HepG2 (cell line): ENCODE data around the gene ZNF84. TPM values are rescaled to one million over a fixed set of nuclear protein-coding genes. Genes with fewer than 3 reads are reported as not detected.
A peak's percentile ranks its signal among the peaks of the same experiment; 100 is the strongest.

Experiments used
- KLF12 ChIP-seq: sonication (generic); formaldehyde crosslinking; IDR thresholded peaks from 2 replicates; pipeline ENCODE4 v1.4.0; 2020; ENCODE audit warnings: missing genetic modification reagents, borderline replicate concordance
- MED1 ChIP-seq: sonication (generic); formaldehyde crosslinking; IDR thresholded peaks from 2 replicates; pipeline ENCODE4 v1.4.0; 2020; ENCODE audit warnings: missing genetic modification reagents
- NPAS2 ChIP-seq: sonication (generic); formaldehyde crosslinking; IDR thresholded peaks from 2 replicates; pipeline ENCODE4 v1.8.0; 2022; ENCODE audit warnings: mild to moderate bottlenecking, missing genetic modification reagents, borderline replicate concordance
- PBX2 ChIP-seq: IDR thresholded peaks from 2 replicates; pipeline ENCODE4 v1.6.1; 2016; ENCODE audit warnings: control low read depth
- PLRG1 ChIP-seq: fragments of 450-650 bp; conservative IDR thresholded peaks from 2 replicates; pipeline ENCODE4 v1.6.1; 2016
- RXRA ChIP-seq: sonication (generic); formaldehyde crosslinking; IDR thresholded peaks from 2 replicates; pipeline ENCODE4 v1.5.1; 2020; ENCODE audit warnings: missing genetic modification reagents
- SAP130 ChIP-seq: IDR thresholded peaks from 2 replicates; pipeline ENCODE4 v1.6.1; 2016; ENCODE audit warnings: low read depth
- SIN3A ChIP-seq: IDR thresholded peaks from 2 replicates; pipeline ENCODE4 v1.6.1; 2011; ENCODE audit warnings: low read depth, mild to moderate bottlenecking, control low read depth, low read length, borderline replicate concordance
- ZNF878 ChIP-seq: sonication (generic); formaldehyde crosslinking; IDR thresholded peaks from 2 replicates; pipeline ENCODE4 v1.8.1; 2023; ENCODE audit warnings: mild to moderate bottlenecking, missing genetic modification reagents, moderate library complexity
- ZSCAN22 ChIP-seq: sonication (generic); formaldehyde crosslinking; IDR thresholded peaks from 2 replicates; pipeline ENCODE4 v1.4.0; 2020; ENCODE audit warnings: mild to moderate bottlenecking, missing genetic modification reagents
- polyA plus RNA-seq, 8 experiments: library from polyadenylated mRNA; depleted of rRNA in 3 of 8; stranded (reverse) in 7 of 8; unstranded in 1 of 8; fragments of >200 nt; fragmentation: Illumina TruSeq in 4 of 8; extraction: Trizol in 4 of 8; gene quantifications; 2 replicates each; pipeline versions ENCODE4 v1.2.1 to v1.2.3, GENCODE V29; 2011 to 2016; ENCODE audit warnings: low read depth in 4 of 8, missing spikeins in 1 of 8, mixed read lengths in 1 of 8; ENCODE audit not compliant: insufficient read depth in 1 of 8
- total RNA-seq, 5 experiments: library from RNA; depleted of rRNA; stranded (reverse); fragments of >200 nt; fragmentation: Illumina TruSeq; extraction: Trizol; gene quantifications; 2 replicates each; pipeline ENCODE4 v1.2.3, GENCODE V29; 2016; ENCODE audit warnings: low read depth in 1 of 5
- TF ChIP-seq, protein P1 (sequence below): IDR thresholded peaks from 2 replicates; pipeline ENCODE4 v1.6.1; 2016; ENCODE audit warnings: low read depth, missing genetic modification reagents, missing compliant biosample characterization
- TF ChIP-seq, protein P2 (sequence below): IDR thresholded peaks from 2 replicates; pipeline ENCODE4 v1.6.1; 2016; ENCODE audit warnings: low read depth, control low read depth
- TF ChIP-seq, protein P3 (sequence below): sonication (generic); formaldehyde crosslinking; IDR thresholded peaks from 2 replicates; pipeline ENCODE4 v1.5.0; 2020; ENCODE audit warnings: missing genetic modification reagents

The ZNF84 gene
- total and polyA plus RNA-seq, 2 of the 13 experiments (the other 11 are each of a cell fraction or from before 2014, with no cell fraction given) = 15.5 to 21.8 TPM

DNA sequence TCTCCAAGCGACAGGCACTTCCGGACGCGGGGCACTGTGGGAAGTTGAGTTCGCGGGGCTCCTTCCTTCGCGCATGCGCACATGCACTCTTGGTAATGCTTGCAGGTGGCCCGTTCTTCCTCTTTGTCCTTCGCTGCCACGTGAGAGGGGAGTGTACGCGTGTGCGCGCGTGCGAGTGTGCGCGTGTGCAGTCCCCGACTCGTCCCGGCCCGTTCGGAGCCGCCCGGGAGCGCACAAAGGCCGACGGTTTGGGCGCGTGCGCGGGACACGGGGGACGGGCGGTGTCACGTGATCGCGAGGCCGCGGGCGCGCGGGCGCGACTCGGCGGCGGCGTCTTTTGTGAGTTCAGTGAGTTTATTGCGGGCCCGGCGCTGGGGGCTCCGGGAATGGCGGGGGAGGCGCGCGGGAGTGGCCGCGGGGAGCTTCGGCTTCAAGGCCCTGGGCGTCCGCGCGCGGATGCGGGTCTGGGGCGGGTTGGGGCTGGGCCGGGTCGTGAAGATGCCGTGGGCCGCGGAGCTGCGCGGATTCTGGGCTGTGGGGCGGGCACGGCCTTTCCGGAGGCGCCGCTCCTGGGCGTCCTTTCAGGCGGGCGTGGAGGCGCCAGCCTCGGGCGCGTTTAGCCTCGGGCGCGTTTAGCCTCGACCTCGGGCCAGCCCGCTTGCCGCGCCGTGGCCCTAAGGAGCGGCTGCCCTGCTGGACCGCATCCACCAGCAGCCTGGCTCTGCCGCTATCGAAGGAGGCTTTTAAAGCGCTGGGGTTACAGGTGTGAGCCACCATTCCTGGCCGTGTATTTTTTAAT lies at the start of gene ZNF84 (continued):
- TF ChIP-seq, protein P1, sequence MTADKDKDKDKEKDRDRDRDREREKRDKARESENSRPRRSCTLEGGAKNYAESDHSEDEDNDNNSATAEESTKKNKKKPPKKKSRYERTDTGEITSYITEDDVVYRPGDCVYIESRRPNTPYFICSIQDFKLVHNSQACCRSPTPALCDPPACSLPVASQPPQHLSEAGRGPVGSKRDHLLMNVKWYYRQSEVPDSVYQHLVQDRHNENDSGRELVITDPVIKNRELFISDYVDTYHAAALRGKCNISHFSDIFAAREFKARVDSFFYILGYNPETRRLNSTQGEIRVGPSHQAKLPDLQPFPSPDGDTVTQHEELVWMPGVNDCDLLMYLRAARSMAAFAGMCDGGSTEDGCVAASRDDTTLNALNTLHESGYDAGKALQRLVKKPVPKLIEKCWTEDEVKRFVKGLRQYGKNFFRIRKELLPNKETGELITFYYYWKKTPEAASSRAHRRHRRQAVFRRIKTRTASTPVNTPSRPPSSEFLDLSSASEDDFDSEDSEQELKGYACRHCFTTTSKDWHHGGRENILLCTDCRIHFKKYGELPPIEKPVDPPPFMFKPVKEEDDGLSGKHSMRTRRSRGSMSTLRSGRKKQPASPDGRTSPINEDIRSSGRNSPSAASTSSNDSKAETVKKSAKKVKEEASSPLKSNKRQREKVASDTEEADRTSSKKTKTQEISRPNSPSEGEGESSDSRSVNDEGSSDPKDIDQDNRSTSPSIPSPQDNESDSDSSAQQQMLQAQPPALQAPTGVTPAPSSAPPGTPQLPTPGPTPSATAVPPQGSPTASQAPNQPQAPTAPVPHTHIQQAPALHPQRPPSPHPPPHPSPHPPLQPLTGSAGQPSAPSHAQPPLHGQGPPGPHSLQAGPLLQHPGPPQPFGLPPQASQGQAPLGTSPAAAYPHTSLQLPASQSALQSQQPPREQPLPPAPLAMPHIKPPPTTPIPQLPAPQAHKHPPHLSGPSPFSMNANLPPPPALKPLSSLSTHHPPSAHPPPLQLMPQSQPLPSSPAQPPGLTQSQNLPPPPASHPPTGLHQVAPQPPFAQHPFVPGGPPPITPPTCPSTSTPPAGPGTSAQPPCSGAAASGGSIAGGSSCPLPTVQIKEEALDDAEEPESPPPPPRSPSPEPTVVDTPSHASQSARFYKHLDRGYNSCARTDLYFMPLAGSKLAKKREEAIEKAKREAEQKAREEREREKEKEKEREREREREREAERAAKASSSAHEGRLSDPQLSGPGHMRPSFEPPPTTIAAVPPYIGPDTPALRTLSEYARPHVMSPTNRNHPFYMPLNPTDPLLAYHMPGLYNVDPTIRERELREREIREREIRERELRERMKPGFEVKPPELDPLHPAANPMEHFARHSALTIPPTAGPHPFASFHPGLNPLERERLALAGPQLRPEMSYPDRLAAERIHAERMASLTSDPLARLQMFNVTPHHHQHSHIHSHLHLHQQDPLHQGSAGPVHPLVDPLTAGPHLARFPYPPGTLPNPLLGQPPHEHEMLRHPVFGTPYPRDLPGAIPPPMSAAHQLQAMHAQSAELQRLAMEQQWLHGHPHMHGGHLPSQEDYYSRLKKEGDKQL = no peak
- TF ChIP-seq RXRA (CRISPR knock-in tag) = no peak; the same call in 1 of the 2 replicates
- TF ChIP-seq SIN3A = peak; percentile 45; the same call in 1 of the 2 replicates
- peak; percentile 71; the same call in 1 of the 2 replicates for TF ChIP-seq ZNF878 (CRISPR knock-in tag)
- TF ChIP-seq PLRG1 = no peak
- TF ChIP-seq PBX2 = no peak
- TF ChIP-seq, protein P2, sequence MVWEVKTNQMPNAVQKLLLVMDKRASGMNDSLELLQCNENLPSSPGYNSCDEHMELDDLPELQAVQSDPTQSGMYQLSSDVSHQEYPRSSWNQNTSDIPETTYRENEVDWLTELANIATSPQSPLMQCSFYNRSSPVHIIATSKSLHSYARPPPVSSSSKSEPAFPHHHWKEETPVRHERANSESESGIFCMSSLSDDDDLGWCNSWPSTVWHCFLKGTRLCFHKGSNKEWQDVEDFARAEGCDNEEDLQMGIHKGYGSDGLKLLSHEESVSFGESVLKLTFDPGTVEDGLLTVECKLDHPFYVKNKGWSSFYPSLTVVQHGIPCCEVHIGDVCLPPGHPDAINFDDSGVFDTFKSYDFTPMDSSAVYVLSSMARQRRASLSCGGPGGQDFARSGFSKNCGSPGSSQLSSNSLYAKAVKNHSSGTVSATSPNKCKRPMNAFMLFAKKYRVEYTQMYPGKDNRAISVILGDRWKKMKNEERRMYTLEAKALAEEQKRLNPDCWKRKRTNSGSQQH (CRISPR knock-in tag) = no peak
- TF ChIP-seq NPAS2 (CRISPR knock-in tag) = peak; percentile 81; the same call in 1 of the 2 replicates
- TF ChIP-seq, protein P3, sequence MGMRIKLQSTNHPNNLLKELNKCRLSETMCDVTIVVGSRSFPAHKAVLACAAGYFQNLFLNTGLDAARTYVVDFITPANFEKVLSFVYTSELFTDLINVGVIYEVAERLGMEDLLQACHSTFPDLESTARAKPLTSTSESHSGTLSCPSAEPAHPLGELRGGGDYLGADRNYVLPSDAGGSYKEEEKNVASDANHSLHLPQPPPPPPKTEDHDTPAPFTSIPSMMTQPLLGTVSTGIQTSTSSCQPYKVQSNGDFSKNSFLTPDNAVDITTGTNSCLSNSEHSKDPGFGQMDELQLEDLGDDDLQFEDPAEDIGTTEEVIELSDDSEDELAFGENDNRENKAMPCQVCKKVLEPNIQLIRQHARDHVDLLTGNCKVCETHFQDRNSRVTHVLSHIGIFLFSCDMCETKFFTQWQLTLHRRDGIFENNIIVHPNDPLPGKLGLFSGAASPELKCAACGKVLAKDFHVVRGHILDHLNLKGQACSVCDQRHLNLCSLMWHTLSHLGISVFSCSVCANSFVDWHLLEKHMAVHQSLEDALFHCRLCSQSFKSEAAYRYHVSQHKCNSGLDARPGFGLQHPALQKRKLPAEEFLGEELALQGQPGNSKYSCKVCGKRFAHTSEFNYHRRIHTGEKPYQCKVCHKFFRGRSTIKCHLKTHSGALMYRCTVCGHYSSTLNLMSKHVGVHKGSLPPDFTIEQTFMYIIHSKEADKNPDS (CRISPR knock-in tag) = no peak
- peak; percentile 78; the same call in 1 of the 2 replicates for TF ChIP-seq ZSCAN22
- TF ChIP-seq KLF12 (CRISPR knock-in tag) = no peak; the same call in none of the 2 replicates
- TF ChIP-seq SAP130 (CRISPR knock-in tag) = peak; percentile 95
- TF ChIP-seq MED1 (CRISPR knock-in tag) = peak; percentile 85
